SK-N-SH treated with all-trans-retinoic acid at 6 μM for 48 hours (cell line): ENCODE measurements around the gene FICD.

Source experiments
- ATAC-seq: fragments of 200-7000 bp; cut with Tn5 transposase; 3 replicates; pipeline ENCODE4 v1.9.1; 2020; ENCODE audit warnings: mild to moderate bottlenecking, moderate library complexity
- ARNTL ChIP-seq: fragments of 450-650 bp; formaldehyde crosslinking; IDR thresholded peaks from 2 replicates; pipeline ENCODE4 v1.5.0; 2020; ENCODE audit warnings: low read depth, mild to moderate bottlenecking, moderate library complexity, borderline replicate concordance
- BACH2 ChIP-seq: fragments of 250-450 bp; sonication (Bioruptor Pico); IDR thresholded peaks from 2 replicates; pipeline ENCODE4 v1.9.0; 2021; ENCODE audit warnings: mild to moderate bottlenecking, borderline replicate concordance
- CREB5 ChIP-seq: fragments of 250-450 bp; sonication (Bioruptor Pico); IDR thresholded peaks from 2 replicates; pipeline ENCODE4 v1.5.1; 2020; ENCODE audit warnings: low read depth, mild to moderate bottlenecking, moderate library complexity
- CSDC2 ChIP-seq: fragments of 250-450 bp; sonication (Bioruptor Pico); IDR thresholded peaks from 2 replicates; pipeline ENCODE4 v1.5.0; 2020; ENCODE audit warnings: mild to moderate bottlenecking, moderate library complexity
- ESRRG ChIP-seq: fragments of 250-450 bp; sonication (Bioruptor Pico); IDR thresholded peaks from 2 replicates; pipeline ENCODE4 v1.6.1; 2021; ENCODE audit warnings: mild to moderate bottlenecking
- GLIS3 ChIP-seq: fragments of 250-450 bp; sonication (Bioruptor Pico); IDR thresholded peaks from 2 replicates; pipeline ENCODE4 v1.5.0; 2020; ENCODE audit warnings: mild to moderate bottlenecking, moderate library complexity
- ISL1 ChIP-seq: fragments of 250-450 bp; sonication (Bioruptor Pico); IDR thresholded peaks from 2 replicates; pipeline ENCODE4 v2.1.2; 2022; ENCODE audit warnings: mild to moderate bottlenecking, moderate library complexity
- OSR1 ChIP-seq: fragments of 250-450 bp; sonication (Bioruptor Pico); IDR thresholded peaks from 2 replicates; pipeline ENCODE4 v1.8.0; 2022; ENCODE audit warnings: moderate library complexity, mild to moderate bottlenecking, inconsistent platforms
- POU6F1 ChIP-seq: fragments of 250-450 bp; sonication (Bioruptor Pico); IDR thresholded peaks from 2 replicates; pipeline ENCODE4 v1.8.0; 2021; ENCODE audit warnings: low read depth, mild to moderate bottlenecking, moderate library complexity, borderline replicate concordance
- PPARA ChIP-seq: fragments of 250-450 bp; sonication (Bioruptor Pico); IDR thresholded peaks from 2 replicates; pipeline ENCODE4 v1.5.0; 2020; ENCODE audit warnings: mild to moderate bottlenecking, borderline replicate concordance
- RARB ChIP-seq: fragments of 250-450 bp; sonication (Bioruptor Pico); IDR thresholded peaks from 2 replicates; pipeline ENCODE4 v1.8.0; 2021; ENCODE audit warnings: mild to moderate bottlenecking, moderate library complexity
- SNAI2 ChIP-seq: fragments of 250-450 bp; sonication (Bioruptor Pico); IDR thresholded peaks from 2 replicates; pipeline ENCODE4 v1.5.0; 2020; ENCODE audit warnings: mild to moderate bottlenecking, moderate library complexity
- TCF4 ChIP-seq: fragments of 250-450 bp; sonication (Bioruptor Pico); IDR thresholded peaks from 2 replicates; pipeline ENCODE4 v1.8.0; 2021; ENCODE audit warnings: mild to moderate bottlenecking, moderate library complexity, borderline replicate concordance
- TOX ChIP-seq: fragments of 250-450 bp; sonication (Bioruptor Pico); IDR thresholded peaks from 2 replicates; pipeline ENCODE4 v1.8.0; 2021; ENCODE audit warnings: mild to moderate bottlenecking, moderate library complexity, borderline replicate concordance
- ZC3H10 ChIP-seq: fragments of 250-450 bp; sonication (Bioruptor Pico); IDR thresholded peaks from 2 replicates; pipeline ENCODE4 v1.5.1; 2021; ENCODE audit warnings: mild to moderate bottlenecking, moderate library complexity
- ZFP3 ChIP-seq: fragments of 250-450 bp; sonication (Bioruptor Pico); IDR thresholded peaks from 2 replicates; pipeline ENCODE4 v1.5.0; 2020; ENCODE audit warnings: mild to moderate bottlenecking, moderate library complexity
- ZFP30 ChIP-seq: fragments of 450-650 bp; formaldehyde crosslinking; IDR thresholded peaks from 2 replicates; pipeline ENCODE4 v1.5.0; 2022; ENCODE audit warnings: mild to moderate bottlenecking, moderate library complexity
- ZNF565 ChIP-seq: fragments of 450-650 bp; formaldehyde crosslinking; conservative IDR thresholded peaks from 2 replicates; pipeline ENCODE4 v1.5.0; 2020; ENCODE audit warnings: low read depth, mild to moderate bottlenecking, moderate library complexity
- ZNF70 ChIP-seq: fragments of 450-650 bp; formaldehyde crosslinking; IDR thresholded peaks from 2 replicates; pipeline ENCODE4 v1.5.0; 2020; ENCODE audit warnings: mild to moderate bottlenecking, moderate library complexity
- ZNF8 ChIP-seq: fragments of 450-650 bp; formaldehyde crosslinking; IDR thresholded peaks from 2 replicates; pipeline ENCODE4 v1.5.0; 2020; ENCODE audit warnings: mild to moderate bottlenecking, moderate library complexity
- TF ChIP-seq, protein P1 (sequence below): fragments of 250-450 bp; sonication (Bioruptor Pico); IDR thresholded peaks from 2 replicates; pipeline ENCODE4 v1.8.0; 2020; ENCODE audit warnings: mild to moderate bottlenecking, moderate library complexity, borderline replicate concordance
- TF ChIP-seq, protein P2 (sequence below): fragments of 250-450 bp; sonication (Bioruptor Pico); IDR thresholded peaks from 2 replicates; pipeline ENCODE4 v1.5.0; 2020; ENCODE audit warnings: mild to moderate bottlenecking, moderate library complexity

FICD gene

GRCh38 chr12:108495823-108496579 lies 19.1 kb upstream of the FICD start:
- no peak for ATAC-seq
- TF ChIP-seq TCF4: no peak
- no peak for TF ChIP-seq CREB5
- no peak for TF ChIP-seq ISL1 (CRISPR knock-in tag)
- no peak for TF ChIP-seq ZNF8
- TF ChIP-seq POU6F1 (CRISPR knock-in tag): no peak
- no peak for TF ChIP-seq ZFP30 (CRISPR knock-in tag)
- no peak for TF ChIP-seq ZNF70 (CRISPR knock-in tag)
- TF ChIP-seq, protein P1, sequence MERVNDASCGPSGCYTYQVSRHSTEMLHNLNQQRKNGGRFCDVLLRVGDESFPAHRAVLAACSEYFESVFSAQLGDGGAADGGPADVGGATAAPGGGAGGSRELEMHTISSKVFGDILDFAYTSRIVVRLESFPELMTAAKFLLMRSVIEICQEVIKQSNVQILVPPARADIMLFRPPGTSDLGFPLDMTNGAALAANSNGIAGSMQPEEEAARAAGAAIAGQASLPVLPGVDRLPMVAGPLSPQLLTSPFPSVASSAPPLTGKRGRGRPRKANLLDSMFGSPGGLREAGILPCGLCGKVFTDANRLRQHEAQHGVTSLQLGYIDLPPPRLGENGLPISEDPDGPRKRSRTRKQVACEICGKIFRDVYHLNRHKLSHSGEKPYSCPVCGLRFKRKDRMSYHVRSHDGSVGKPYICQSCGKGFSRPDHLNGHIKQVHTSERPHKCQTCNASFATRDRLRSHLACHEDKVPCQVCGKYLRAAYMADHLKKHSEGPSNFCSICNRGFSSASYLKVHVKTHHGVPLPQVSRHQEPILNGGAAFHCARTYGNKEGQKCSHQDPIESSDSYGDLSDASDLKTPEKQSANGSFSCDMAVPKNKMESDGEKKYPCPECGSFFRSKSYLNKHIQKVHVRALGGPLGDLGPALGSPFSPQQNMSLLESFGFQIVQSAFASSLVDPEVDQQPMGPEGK (CRISPR knock-in tag): no peak
- TF ChIP-seq ARNTL (CRISPR knock-in tag): no peak
- TF ChIP-seq, protein P2, sequence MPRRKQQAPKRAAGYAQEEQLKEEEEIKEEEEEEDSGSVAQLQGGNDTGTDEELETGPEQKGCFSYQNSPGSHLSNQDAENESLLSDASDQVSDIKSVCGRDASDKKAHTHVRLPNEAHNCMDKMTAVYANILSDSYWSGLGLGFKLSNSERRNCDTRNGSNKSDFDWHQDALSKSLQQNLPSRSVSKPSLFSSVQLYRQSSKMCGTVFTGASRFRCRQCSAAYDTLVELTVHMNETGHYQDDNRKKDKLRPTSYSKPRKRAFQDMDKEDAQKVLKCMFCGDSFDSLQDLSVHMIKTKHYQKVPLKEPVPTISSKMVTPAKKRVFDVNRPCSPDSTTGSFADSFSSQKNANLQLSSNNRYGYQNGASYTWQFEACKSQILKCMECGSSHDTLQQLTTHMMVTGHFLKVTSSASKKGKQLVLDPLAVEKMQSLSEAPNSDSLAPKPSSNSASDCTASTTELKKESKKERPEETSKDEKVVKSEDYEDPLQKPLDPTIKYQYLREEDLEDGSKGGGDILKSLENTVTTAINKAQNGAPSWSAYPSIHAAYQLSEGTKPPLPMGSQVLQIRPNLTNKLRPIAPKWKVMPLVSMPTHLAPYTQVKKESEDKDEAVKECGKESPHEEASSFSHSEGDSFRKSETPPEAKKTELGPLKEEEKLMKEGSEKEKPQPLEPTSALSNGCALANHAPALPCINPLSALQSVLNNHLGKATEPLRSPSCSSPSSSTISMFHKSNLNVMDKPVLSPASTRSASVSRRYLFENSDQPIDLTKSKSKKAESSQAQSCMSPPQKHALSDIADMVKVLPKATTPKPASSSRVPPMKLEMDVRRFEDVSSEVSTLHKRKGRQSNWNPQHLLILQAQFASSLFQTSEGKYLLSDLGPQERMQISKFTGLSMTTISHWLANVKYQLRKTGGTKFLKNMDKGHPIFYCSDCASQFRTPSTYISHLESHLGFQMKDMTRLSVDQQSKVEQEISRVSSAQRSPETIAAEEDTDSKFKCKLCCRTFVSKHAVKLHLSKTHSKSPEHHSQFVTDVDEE: no peak
- TF ChIP-seq PPARA (CRISPR knock-in tag): no peak
- no peak for TF ChIP-seq ESRRG (CRISPR knock-in tag)
- no peak for TF ChIP-seq OSR1 (CRISPR knock-in tag)

- no peak for ATAC-seq
- no peak for TF ChIP-seq TCF4
- no peak for TF ChIP-seq POU6F1 (CRISPR knock-in tag)
Observed at GRCh38 chr12:108498136-108498535, 16.9 kb upstream of the FICD start.

DNA sequence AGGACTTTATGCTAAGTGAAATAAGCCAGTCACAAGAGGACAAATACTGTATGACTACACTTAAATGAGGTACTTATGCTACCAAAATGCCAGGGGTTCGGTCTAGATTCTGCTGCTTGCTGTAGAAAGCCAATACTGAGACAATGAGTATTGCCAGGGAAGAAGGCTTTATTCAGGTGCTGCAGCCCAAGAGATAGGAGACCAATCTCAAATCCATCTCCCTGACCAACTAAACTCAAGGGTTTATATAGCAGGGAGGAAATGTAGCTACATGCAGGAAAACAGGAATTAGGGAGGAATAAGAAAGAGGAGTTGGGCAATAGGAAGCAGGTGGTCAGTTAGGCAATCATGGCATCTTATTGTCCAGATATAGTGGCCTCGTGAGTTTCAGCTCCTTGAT lies 12.2 kb upstream of the FICD start:
- ATAC-seq: no peak
- TF ChIP-seq ZNF565 (CRISPR knock-in tag) (no peak), CSDC2 (no peak), CREB5 (no peak), BACH2 (no peak), RARB (CRISPR knock-in tag) (no peak), ISL1 (CRISPR knock-in tag) (no peak), OSR1 (CRISPR knock-in tag) (no peak), PPARA (CRISPR knock-in tag) (no peak), TCF4 (no peak), TOX (CRISPR knock-in tag) (no peak), ZC3H10 (CRISPR knock-in tag) (no peak), POU6F1 (CRISPR knock-in tag) (no peak), SNAI2 (CRISPR knock-in tag) (no peak), ZNF8 (no peak), GLIS3 (CRISPR knock-in tag) (no peak), ZFP3 (no peak), ZFP30 (CRISPR knock-in tag) (no peak)
